Activated B cell treated with CpG ODN at 0.5 μM for 24 hours (primary cell): ENCODE results near the gene NEDD8. TPM values are rescaled to one million over a fixed set of nuclear protein-coding genes. Genes with fewer than 3 reads are reported as not detected.

Experiments used
- ATAC-seq: fragments of 200-7000 bp; cut with Tn5 transposase; one replicate; pipeline ENCODE4 v1.10.0; 2021; ENCODE audit warnings: low read depth, mild to moderate bottlenecking, moderate library complexity
- CTCF ChIA-PET: fragments of 350-600 bp; sonication (Branson Sonifier 250); formaldehyde crosslinking; loops from one replicate; lab custom pipeline; 2021; ENCODE audit warnings: antibody characterized with exemption; lab: Charles Lee
- POLR2A ChIA-PET: fragments of 350-600 bp; sonication (Branson Sonifier 250); formaldehyde crosslinking; loops from one replicate; lab custom pipeline; 2021; ENCODE audit warnings: antibody characterized with exemption; lab: Charles Lee
- DNase-seq: peaks from one replicate; pipeline ENCODE4 v3.0.0; 2022
- H3K27ac Mint-ChIP-seq: one replicate; pipeline ENCODE4 v1.8.0; 2020; ENCODE audit warnings: mixed read lengths
- H3K27me3 Mint-ChIP-seq: one replicate; pipeline ENCODE4 v1.8.0; 2021; ENCODE audit warnings: mixed read lengths
- H3K36me3 Mint-ChIP-seq: one replicate; pipeline ENCODE4 v1.8.0; 2021; ENCODE audit warnings: low read depth, mixed read lengths
- H3K4me1 Mint-ChIP-seq: one replicate; pipeline ENCODE4 v1.8.0; 2021; ENCODE audit warnings: mixed read lengths
- H3K4me3 Mint-ChIP-seq: one replicate; pipeline ENCODE4 v1.8.0; 2020; ENCODE audit warnings: mild to moderate bottlenecking, mixed read lengths
- H3K9me3 Mint-ChIP-seq: one replicate; pipeline ENCODE4 v1.8.0; 2020; ENCODE audit warnings: mixed read lengths
- intact Hi-C: fragments of 100-400 bp; cut with micrococcal nuclease; formaldehyde crosslinking; loops from one replicate; pipeline ENCODE4 v1.15.1; 2024
- total RNA-seq: library from RNA; stranded (reverse); gene quantifications from 2 replicates; pipeline ENCODE4 v1.2.3, GENCODE V29; 2022
- TF ChIP-seq, protein P1 (sequence below): fragments of 200-600 bp; IDR thresholded peaks from one replicate; pipeline ENCODE4 v1.8.0; 2022; ENCODE audit warnings: antibody characterized with exemption, mild to moderate bottlenecking

Gene NEDD8
- total RNA-seq, 1 donor from 2014 or later = 129 TPM

DNA sequence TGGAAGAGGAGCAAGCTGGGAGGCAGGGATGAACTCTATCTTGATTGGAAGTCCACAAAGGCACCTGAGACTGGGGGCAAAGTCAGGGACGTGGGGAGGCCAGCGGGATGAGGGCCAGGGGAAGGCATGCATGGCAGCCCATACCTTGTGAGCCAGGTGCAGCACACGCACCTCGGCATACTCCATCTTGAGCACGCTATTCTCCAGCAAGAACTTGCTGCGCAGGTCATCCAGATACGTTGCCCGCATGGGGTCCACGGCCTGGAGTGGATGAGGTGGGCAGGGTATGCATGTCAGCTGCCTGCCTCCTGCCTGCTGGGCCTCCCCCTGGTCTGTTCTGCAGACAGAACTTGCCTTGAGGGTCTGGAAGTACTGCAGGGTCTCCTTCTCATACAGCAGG lies 35.3 kb upstream of the NEDD8 start:
- DNase-seq = no peak
- Mint-ChIP-seq H3K4me3 (no peak overlapping the region), H3K27me3 (no peaks in the 10 kb centered on the region), H3K4me1 (peaks cover 26% of the 10 kb centered on the region), H3K9me3 (no peaks in the 10 kb centered on the region), H3K36me3 (peaks cover 52% of the 10 kb centered on the region), H3K27ac (no peak overlapping the region)
- CTCF ChIA-PET = no interaction called here
- intact Hi-C loops = no loop called here
- ATAC-seq = no peak
- TF ChIP-seq, protein P1, sequence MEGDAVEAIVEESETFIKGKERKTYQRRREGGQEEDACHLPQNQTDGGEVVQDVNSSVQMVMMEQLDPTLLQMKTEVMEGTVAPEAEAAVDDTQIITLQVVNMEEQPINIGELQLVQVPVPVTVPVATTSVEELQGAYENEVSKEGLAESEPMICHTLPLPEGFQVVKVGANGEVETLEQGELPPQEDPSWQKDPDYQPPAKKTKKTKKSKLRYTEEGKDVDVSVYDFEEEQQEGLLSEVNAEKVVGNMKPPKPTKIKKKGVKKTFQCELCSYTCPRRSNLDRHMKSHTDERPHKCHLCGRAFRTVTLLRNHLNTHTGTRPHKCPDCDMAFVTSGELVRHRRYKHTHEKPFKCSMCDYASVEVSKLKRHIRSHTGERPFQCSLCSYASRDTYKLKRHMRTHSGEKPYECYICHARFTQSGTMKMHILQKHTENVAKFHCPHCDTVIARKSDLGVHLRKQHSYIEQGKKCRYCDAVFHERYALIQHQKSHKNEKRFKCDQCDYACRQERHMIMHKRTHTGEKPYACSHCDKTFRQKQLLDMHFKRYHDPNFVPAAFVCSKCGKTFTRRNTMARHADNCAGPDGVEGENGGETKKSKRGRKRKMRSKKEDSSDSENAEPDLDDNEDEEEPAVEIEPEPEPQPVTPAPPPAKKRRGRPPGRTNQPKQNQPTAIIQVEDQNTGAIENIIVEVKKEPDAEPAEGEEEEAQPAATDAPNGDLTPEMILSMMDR = no peak
- POLR2A ChIA-PET = interaction anchor here (9.8 kb wide), 1 partner anchor 25 kb away, joined by 175 read pairs; the partner anchor contains the start of gene TINF2

DNA sequence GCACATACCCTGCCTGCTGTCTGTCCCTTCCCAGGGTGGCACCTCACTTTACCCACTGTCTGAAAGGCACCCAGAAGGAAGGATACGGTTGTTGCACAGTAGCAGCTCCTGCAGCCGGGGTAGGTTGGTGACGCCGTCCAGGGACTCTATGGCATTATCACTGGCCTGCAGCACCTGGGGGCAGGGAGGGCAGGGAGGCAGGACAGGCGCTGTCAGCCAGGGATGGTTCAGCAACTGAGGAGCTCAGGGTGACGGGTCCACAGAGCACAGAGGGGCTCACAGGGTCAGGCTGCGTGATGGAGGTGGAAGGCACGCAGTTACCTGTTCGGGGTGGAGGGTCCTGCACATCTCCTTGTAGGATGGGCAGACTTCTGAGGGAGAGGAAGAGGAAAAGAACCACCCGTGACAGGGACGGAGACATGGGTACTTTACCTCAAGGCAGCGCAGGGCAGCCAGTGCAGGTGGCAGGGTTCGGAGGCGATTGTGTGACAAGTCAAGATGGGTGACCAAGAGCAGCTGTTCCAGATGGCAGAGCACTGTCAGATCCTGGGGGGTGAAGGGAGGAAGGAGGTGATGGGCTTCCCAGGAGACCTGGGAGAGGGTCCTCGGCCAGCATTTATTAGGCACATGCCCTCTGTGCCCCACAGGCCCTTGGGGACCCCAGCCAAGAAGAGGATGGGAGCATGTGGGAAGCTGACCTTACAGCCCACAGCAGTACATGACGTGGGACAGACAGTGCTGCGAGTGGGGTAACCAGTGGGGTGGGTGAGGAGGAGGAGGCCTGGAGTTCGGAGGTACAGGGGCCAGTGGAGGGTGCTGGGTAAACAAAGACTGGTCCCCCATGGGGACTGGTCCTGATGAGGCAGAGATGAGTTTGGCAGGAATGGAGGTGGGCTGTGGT lies 34.4 kb upstream of the NEDD8 start:
- ChIA-PET CTCF (no interaction called here), POLR2A (interaction anchor here (9.8 kb wide), 1 partner anchor 24 kb away, joined by 175 read pairs; the partner anchor contains the start of gene TINF2)
- Mint-ChIP-seq H3K27ac (no peak overlapping the region), H3K36me3 (peaks cover 55% of the 10 kb centered on the region), H3K4me1 (peaks cover 17% of the 10 kb centered on the region), H3K27me3 (no peaks in the 10 kb centered on the region), H3K4me3 (no peak overlapping the region), H3K9me3 (no peaks in the 10 kb centered on the region)
- TF ChIP-seq, protein P1 = no peak
- DNase-seq (no peak), ATAC-seq (no peak)
- intact Hi-C loops = no loop called here

DNA sequence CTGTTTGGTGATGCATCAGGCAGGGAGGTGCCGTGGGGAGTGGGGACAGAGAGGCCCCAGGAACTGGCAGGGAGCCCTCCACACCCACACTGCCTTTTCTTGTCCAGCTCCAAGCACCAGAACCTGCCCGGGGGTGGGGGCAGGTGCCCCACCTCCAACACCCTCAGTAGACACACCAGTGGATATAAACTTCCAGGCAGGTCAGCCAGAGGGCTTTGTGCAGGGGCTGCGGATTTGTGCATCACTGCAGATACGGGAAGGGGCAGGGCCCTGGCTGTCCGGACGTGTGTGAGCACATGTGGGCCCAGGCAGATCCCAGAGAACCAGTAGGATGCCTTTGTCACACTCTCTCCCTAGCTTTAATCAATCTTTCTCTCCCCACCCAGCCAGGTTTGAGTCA lies 32.1 kb upstream of the NEDD8 start:
- no peak for ATAC-seq
- H3K9me3 Mint-ChIP-seq = no peaks in the 10 kb centered on the region
- no peak overlapping the region for H3K27ac Mint-ChIP-seq
- peaks cover 2% of the 10 kb centered on the region for H3K4me1 Mint-ChIP-seq
- TF ChIP-seq, protein P1 = no peak
- H3K4me3 Mint-ChIP-seq = no peak overlapping the region
- H3K36me3 Mint-ChIP-seq = peaks cover 52% of the 10 kb centered on the region
- POLR2A ChIA-PET = interaction anchor here (1.4 kb wide), 1 partner anchor 22 kb away, joined by 3 read pairs; the partner anchor contains the start of gene TINF2
- H3K27me3 Mint-ChIP-seq = no peaks in the 10 kb centered on the region
- intact Hi-C loops = no loop called here
- CTCF ChIA-PET = no interaction called here
- DNase-seq = no peak

DNA sequence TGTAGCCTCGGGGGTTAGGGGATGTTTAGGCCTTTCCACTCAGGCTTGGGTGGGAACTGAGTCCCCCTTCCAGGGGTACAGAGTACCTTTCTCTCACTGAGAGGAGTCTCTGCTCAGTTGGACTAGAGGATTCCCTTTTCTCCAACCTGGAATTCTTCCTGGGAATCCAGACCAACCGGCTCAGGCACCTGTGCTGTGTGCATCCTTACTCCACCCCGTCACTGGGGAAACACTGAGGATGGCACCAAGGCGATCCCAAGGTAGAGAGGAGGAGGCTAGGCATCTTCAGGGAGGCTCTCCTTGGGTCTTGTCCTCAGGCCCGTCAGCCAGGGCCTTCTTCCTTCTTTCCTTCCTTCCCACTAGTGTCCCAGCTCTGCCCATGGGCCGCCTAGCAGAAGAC lies 31.7 kb upstream of the NEDD8 start:
- Mint-ChIP-seq H3K27me3 (no peaks in the 10 kb centered on the region), H3K9me3 (no peaks in the 10 kb centered on the region), H3K36me3 (peaks cover 48% of the 10 kb centered on the region), H3K27ac (no peak overlapping the region), H3K4me3 (no peak overlapping the region), H3K4me1 (no peaks in the 10 kb centered on the region)
- CTCF ChIA-PET = no interaction called here
- TF ChIP-seq, protein P1 = no peak
- DNase-seq (no peak), ATAC-seq (no peak)
- POLR2A ChIA-PET = interaction anchor here (0.6 to 1.4 kb wide), 2 partner anchors 17 to 21 kb away, joined by 3 to 4 read pairs; partner anchors contain the start of gene TINF2
- intact Hi-C loops = no loop called here
